Measurements from ENCODE around the gene AAGAB.

GRCh38 chr15:67188551-67189218 is 65.8 kb downstream of the AAGAB start:
- no peak for TF ChIP-seq CTCF (conservative IDR thresholded peaks at IDR 0.05)
- TF ChIP-seq ZFX (IDR thresholded peaks at IDR 0.05) = no peak

Data from C4-2B (cell line).